H9 (cell line): ENCODE measurements around the gene LTF. TPM values are rescaled to one million over a fixed set of nuclear protein-coding genes. Genes with fewer than 3 reads are reported as not detected.
"Not testable (repeated sequence)": the region's sequence is repeated elsewhere in the genome, so short reads cannot be mapped to it uniquely, and the experiment has no call there.

Experiments used
- DNase-seq: peaks from one replicate; pipeline ENCODE4 v3.0.0-alpha.2; 2017
- H2AFZ ChIP-seq: one replicate; pipeline ENCODE4 v1.6.1; 2013; ENCODE audit warnings: mild to moderate bottlenecking, low read length, control low read depth, moderate library complexity
- H2AK5ac ChIP-seq: 2 replicates; pipeline ENCODE4 v1.6.1; 2013; ENCODE audit warnings: low read length, control low read depth, mixed read lengths; ENCODE audit not compliant: insufficient read length
- H2BK120ac ChIP-seq: one replicate; pipeline ENCODE4 v1.6.1; 2013; ENCODE audit warnings: low read depth, mild to moderate bottlenecking, low read length, control low read depth, inconsistent platforms; ENCODE audit not compliant: poor library complexity, severe bottlenecking
- H2BK12ac ChIP-seq: 2 replicates; pipeline ENCODE4 v1.6.1; 2013; ENCODE audit warnings: low read length, control low read depth, mixed read lengths, low read depth; ENCODE audit not compliant: insufficient read length
- H2BK15ac ChIP-seq: 2 replicates; pipeline ENCODE4 v1.6.1; 2013; ENCODE audit warnings: low read depth, low read length, control low read depth
- H2BK20ac ChIP-seq: one replicate; pipeline ENCODE4 v1.6.1; 2013; ENCODE audit warnings: low read depth, mild to moderate bottlenecking, low read length, control low read depth, inconsistent platforms; ENCODE audit not compliant: poor library complexity, severe bottlenecking
- H2BK5ac ChIP-seq: 2 replicates; pipeline ENCODE4 v1.6.1; 2013; ENCODE audit warnings: low read length, control low read depth, mixed read lengths; ENCODE audit not compliant: insufficient read length
- H3K14ac ChIP-seq: 2 replicates; pipeline ENCODE4 v1.6.1; 2013; ENCODE audit warnings: low read length, control low read depth; ENCODE audit not compliant: insufficient read depth
- H3K18ac ChIP-seq: 2 replicates; pipeline ENCODE4 v1.6.1; 2013; ENCODE audit warnings: low read depth, mild to moderate bottlenecking, mixed read lengths, low read length, control low read depth; ENCODE audit not compliant: insufficient read length
- H3K23ac ChIP-seq: 2 replicates; pipeline ENCODE4 v1.6.1; 2013; ENCODE audit warnings: low read length, control low read depth, mixed read lengths, low read depth; ENCODE audit not compliant: insufficient read length
- H3K23me2 ChIP-seq: 2 replicates; pipeline ENCODE4 v1.6.1; 2013; ENCODE audit warnings: low read depth, mild to moderate bottlenecking, mixed read lengths, low read length, control low read depth; ENCODE audit not compliant: insufficient read length, poor library complexity, severe bottlenecking
- H3K27ac ChIP-seq: 2 replicates; pipeline ENCODE4 v1.5.1; 2013; ENCODE audit warnings: low read length, control low read depth, mixed read lengths, low read depth; ENCODE audit not compliant: insufficient read length
- H3K27me3 ChIP-seq: 2 replicates; pipeline ENCODE4 v1.6.1; 2013; ENCODE audit warnings: low read length, control low read depth, inconsistent platforms; ENCODE audit not compliant: insufficient read depth
- H3K4ac ChIP-seq: 2 replicates; pipeline ENCODE4 v1.6.1; 2013; ENCODE audit warnings: low read depth, mild to moderate bottlenecking, control low read depth, inconsistent platforms, low read length, moderate library complexity
- H3K4me1 ChIP-seq: 2 replicates; pipeline ENCODE4 v1.6.1; 2013; ENCODE audit warnings: low read length, control low read depth, inconsistent platforms; ENCODE audit not compliant: insufficient read depth
- H3K4me2 ChIP-seq: 2 replicates; pipeline ENCODE4 v1.6.1; 2013; ENCODE audit warnings: low read length, control low read depth, mixed read lengths; ENCODE audit not compliant: insufficient read length, insufficient read depth
- H3K56ac ChIP-seq: 2 replicates; pipeline ENCODE4 v1.6.1; 2013; ENCODE audit warnings: low read depth, mild to moderate bottlenecking, mixed read lengths, low read length, control low read depth; ENCODE audit not compliant: insufficient read length
- H3K79me1 ChIP-seq: 2 replicates; pipeline ENCODE4 v1.6.1; 2013; ENCODE audit warnings: low read depth, mild to moderate bottlenecking, moderate library complexity, low read length, control low read depth, inconsistent platforms; ENCODE audit not compliant: insufficient read depth, poor library complexity, severe bottlenecking
- H3K79me2 ChIP-seq: 2 replicates; pipeline ENCODE4 v1.6.1; 2013; ENCODE audit warnings: low read length, control low read depth, inconsistent platforms; ENCODE audit not compliant: insufficient read depth
- H3K9ac ChIP-seq: 2 replicates; pipeline ENCODE4 v1.6.1; 2013; ENCODE audit warnings: low read length, control low read depth, mixed read lengths; ENCODE audit not compliant: insufficient read length; ENCODE audit errors: extremely low read depth
- H3K9me3 ChIP-seq: one replicate; pipeline ENCODE4 v1.6.1; 2013; ENCODE audit warnings: low read depth, low read length, inconsistent platforms; ENCODE audit not compliant: control insufficient read depth
- H3T11ph ChIP-seq: one replicate; pipeline ENCODE4 v1.6.1; 2013; ENCODE audit warnings: mild to moderate bottlenecking, low read length, control low read depth, inconsistent platforms
- H4K20me1 ChIP-seq: one replicate; pipeline ENCODE4 v1.6.1; 2013; ENCODE audit not compliant: control insufficient read depth, insufficient read length, insufficient read depth
- H4K5ac ChIP-seq: 2 replicates; pipeline ENCODE4 v1.6.1; 2013; ENCODE audit warnings: low read depth, mild to moderate bottlenecking, mixed read lengths, low read length, control low read depth; ENCODE audit not compliant: insufficient read length
- H4K8ac ChIP-seq: replicated peaks from 2 replicates; pipeline ENCODE4 v1.6.1; 2013; ENCODE audit warnings: low read length, control low read depth, mixed read lengths, low read depth; ENCODE audit not compliant: insufficient read length
- H4K91ac ChIP-seq: 2 replicates; pipeline ENCODE4 v1.6.1; 2013; ENCODE audit warnings: low read depth, mild to moderate bottlenecking, moderate library complexity, mixed read lengths, low read length, control low read depth; ENCODE audit not compliant: insufficient read length
- H3K27ac Mint-ChIP-seq, 3 experiments: 2 replicates in 2 of 3; 3 replicates in 1 of 3; pipeline ENCODE4 v1.8.0; 2020 to 2021; ENCODE audit warnings: mixed read lengths in 3 of 3, mild to moderate bottlenecking in 1 of 3, moderate library complexity in 1 of 3
- H3K27me3 Mint-ChIP-seq: 2 replicates; pipeline ENCODE4 v1.8.0; 2021; ENCODE audit warnings: low read depth, mild to moderate bottlenecking, moderate library complexity, mixed read lengths
- H3K36me3 Mint-ChIP-seq, 3 experiments: 2 replicates in 2 of 3; 3 replicates in 1 of 3; pipeline ENCODE4 v1.8.0; 2020 to 2021; ENCODE audit warnings: low read depth in 3 of 3, mixed read lengths in 3 of 3; ENCODE audit not compliant: insufficient read depth in 1 of 3
- H3K4me1 Mint-ChIP-seq, 2 experiments: 2 replicates each; pipeline ENCODE4 v1.8.0; 2020; ENCODE audit warnings: mixed read lengths in 2 of 2
- H3K4me3 Mint-ChIP-seq, 2 experiments: 2 replicates in 1 of 2; 3 replicates in 1 of 2; pipeline ENCODE4 v1.8.0; 2020 to 2021; ENCODE audit warnings: mild to moderate bottlenecking in 2 of 2, mixed read lengths in 2 of 2, moderate library complexity in 1 of 2
- H3K9me3 Mint-ChIP-seq, 2 experiments: 2 replicates in 1 of 2; 3 replicates in 1 of 2; pipeline ENCODE4 v1.8.0; 2020; ENCODE audit warnings: mild to moderate bottlenecking in 2 of 2, mixed read lengths in 2 of 2, moderate library complexity in 1 of 2
- WGBS: extraction: QIAGEN DNeasy Blood & Tissue Kit; methylation state at CpG from one replicate; pipeline ENCODE4 v1.1.7; 2013; ENCODE audit warnings: missing lambda C conversion rate, low lambda C conversion rate, mixed read lengths; ENCODE audit not compliant: insufficient read length; ENCODE audit errors: extremely low coverage; 5-methylcytosine and 5-hydroxymethylcytosine counted together
- total RNA-seq: library from RNA; stranded (reverse); gene quantifications from 2 replicates; pipeline ENCODE4 v1.2.1, GENCODE V29; 2021
- TF ChIP-seq, protein P1 (sequence below): fragments of 200-600 bp; sonication (generic); conservative IDR thresholded peaks from 3 replicates; pipeline ENCODE4 v1.8.0; 2021; ENCODE audit warnings: antibody characterized with exemption, mild to moderate bottlenecking

Gene LTF
- total RNA-seq, 1 experiment from 2014 or later = not detected

DNA sequence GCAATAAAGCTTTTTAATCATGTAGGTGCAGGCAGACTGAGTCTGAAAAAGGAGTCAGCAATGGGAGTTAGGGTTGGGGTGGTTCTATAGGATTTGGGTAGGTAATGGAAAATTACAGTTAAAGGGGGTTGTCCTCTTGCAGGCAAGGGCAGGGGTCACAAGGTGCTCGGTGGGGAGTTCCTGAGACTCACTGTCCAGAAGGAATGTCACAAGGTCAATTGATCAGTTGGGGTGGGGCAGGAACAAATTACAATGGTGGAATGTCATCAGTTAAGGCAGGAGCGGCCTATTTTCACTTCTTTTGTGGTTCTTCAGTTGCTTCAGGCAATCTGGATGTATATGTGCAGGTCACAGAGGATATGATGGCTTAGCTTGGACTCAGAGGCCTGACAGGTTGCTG is 71.7 kb downstream of the LTF start:
- no peaks in the 10 kb centered on the region for H3K36me3 Mint-ChIP-seq
- H3K27me3 ChIP-seq = no peaks in the 10 kb centered on the region
- H3K79me2 ChIP-seq = no peaks in the 10 kb centered on the region
- H4K20me1 ChIP-seq = no peaks in the 10 kb centered on the region
- no peaks in the 10 kb centered on the region for H3K9me3 ChIP-seq
- no peak overlapping the region for H3K14ac ChIP-seq
- TF ChIP-seq, protein P1, sequence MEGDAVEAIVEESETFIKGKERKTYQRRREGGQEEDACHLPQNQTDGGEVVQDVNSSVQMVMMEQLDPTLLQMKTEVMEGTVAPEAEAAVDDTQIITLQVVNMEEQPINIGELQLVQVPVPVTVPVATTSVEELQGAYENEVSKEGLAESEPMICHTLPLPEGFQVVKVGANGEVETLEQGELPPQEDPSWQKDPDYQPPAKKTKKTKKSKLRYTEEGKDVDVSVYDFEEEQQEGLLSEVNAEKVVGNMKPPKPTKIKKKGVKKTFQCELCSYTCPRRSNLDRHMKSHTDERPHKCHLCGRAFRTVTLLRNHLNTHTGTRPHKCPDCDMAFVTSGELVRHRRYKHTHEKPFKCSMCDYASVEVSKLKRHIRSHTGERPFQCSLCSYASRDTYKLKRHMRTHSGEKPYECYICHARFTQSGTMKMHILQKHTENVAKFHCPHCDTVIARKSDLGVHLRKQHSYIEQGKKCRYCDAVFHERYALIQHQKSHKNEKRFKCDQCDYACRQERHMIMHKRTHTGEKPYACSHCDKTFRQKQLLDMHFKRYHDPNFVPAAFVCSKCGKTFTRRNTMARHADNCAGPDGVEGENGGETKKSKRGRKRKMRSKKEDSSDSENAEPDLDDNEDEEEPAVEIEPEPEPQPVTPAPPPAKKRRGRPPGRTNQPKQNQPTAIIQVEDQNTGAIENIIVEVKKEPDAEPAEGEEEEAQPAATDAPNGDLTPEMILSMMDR = no peak
- H3K27me3 Mint-ChIP-seq = peaks cover 6% of the 10 kb centered on the region
- H3K56ac ChIP-seq = no peak overlapping the region
- no peaks in the 10 kb centered on the region for H3K4me1 ChIP-seq
- no peaks in the 10 kb centered on the region for H3K9me3 Mint-ChIP-seq
- no peak overlapping the region for H3K4me2 ChIP-seq
- H3K4me1 Mint-ChIP-seq = peaks cover 9 to 16% of the 10 kb centered on the region in 2 experiments
- no peak overlapping the region for H4K5ac ChIP-seq
- H3K79me1 ChIP-seq = no peaks in the 10 kb centered on the region
- H3K9ac ChIP-seq = no peak overlapping the region
- no peak overlapping the region for H2AK5ac ChIP-seq
- no peak overlapping the region for H4K8ac ChIP-seq
- no peak overlapping the region for H3K4me3 Mint-ChIP-seq
- H2BK20ac ChIP-seq = no peak overlapping the region
- no peak overlapping the region for H2BK12ac ChIP-seq
- no peak overlapping the region for H3K18ac ChIP-seq
- H3K27ac Mint-ChIP-seq = no peak overlapping the region
- no peak overlapping the region for H2BK5ac ChIP-seq
- H3T11ph ChIP-seq = no peak overlapping the region
- DNase-seq = no peak
- no CpG with 5 or more reads among the region's 2 CpGs for WGBS
- H2BK15ac ChIP-seq = no peak overlapping the region
- no peaks in the 10 kb centered on the region for H3K23me2 ChIP-seq
- H3K27ac ChIP-seq = no peak overlapping the region
- no peak overlapping the region for H2AFZ ChIP-seq
- no peak overlapping the region for H3K23ac ChIP-seq
- H3K4ac ChIP-seq = no peak overlapping the region
- no peak overlapping the region for H2BK120ac ChIP-seq
- H4K91ac ChIP-seq = no peak overlapping the region

DNA sequence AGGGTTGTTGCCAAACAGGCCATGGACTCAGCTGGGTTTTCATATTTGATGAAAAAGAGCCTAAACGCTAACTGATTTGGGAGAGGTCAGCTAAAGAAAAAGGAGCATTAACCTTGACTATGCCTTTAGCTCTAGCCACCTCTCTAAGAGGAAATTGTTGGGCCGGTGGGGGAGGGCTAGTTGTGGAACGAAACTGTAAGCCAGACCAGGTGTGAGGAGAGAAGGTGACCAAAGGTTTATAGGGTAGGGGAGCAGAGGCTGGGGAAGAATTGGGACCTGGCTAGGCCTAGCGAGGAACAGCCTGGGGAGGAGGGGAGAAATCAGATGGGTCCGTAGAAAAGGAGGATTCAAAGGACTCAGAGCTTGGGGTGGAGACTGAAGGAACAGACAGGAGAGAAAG is 73.2 kb downstream of the LTF start:
- not testable (repeated sequence) for H2BK12ac ChIP-seq, H3K23ac ChIP-seq, H2BK15ac ChIP-seq, H3K4me2 ChIP-seq, H3K79me1 ChIP-seq, H3K79me2 ChIP-seq, H3K4me1 ChIP-seq, H2AK5ac ChIP-seq, H2BK5ac ChIP-seq, H2BK20ac ChIP-seq, H3K4me3 Mint-ChIP-seq, H2AFZ ChIP-seq, H2BK120ac ChIP-seq, H3K27me3 ChIP-seq, H3K56ac ChIP-seq, H3T11ph ChIP-seq, H3K4ac ChIP-seq, H3K23me2 ChIP-seq, H4K5ac ChIP-seq, H3K36me3 Mint-ChIP-seq, H3K9me3 ChIP-seq, DNase-seq, H3K27ac Mint-ChIP-seq, H4K8ac ChIP-seq, H4K91ac ChIP-seq, H4K20me1 ChIP-seq, H3K9ac ChIP-seq, H3K14ac ChIP-seq, H3K9me3 Mint-ChIP-seq, H3K27ac ChIP-seq, H3K27me3 Mint-ChIP-seq, H3K18ac ChIP-seq
- peaks cover 9 to 16% of the 10 kb centered on the region in 2 experiments for H3K4me1 Mint-ChIP-seq
- WGBS = no CpG with 5 or more reads among the region's 5 CpGs
